Glutamatergic neuron (in vitro differentiated cells): ENCODE measurements around the gene MED9. TPM values are rescaled to one million over a fixed set of nuclear protein-coding genes. Genes with fewer than 3 reads are reported as not detected.

Experiments used
- DNase-seq: peaks from one replicate; pipeline ENCODE4 v3.0.0; 2022
- H3K27ac Mint-ChIP-seq: one replicate; pipeline ENCODE4 v1.8.0; 2020; ENCODE audit warnings: mild to moderate bottlenecking, mixed read lengths, inconsistent platforms; ENCODE audit not compliant: unreplicated experiment
- H3K27me3 Mint-ChIP-seq: one replicate; pipeline ENCODE4 v1.8.0; 2020; ENCODE audit warnings: mild to moderate bottlenecking, moderate library complexity, mixed read lengths, inconsistent platforms; ENCODE audit not compliant: unreplicated experiment
- H3K36me3 Mint-ChIP-seq: one replicate; pipeline ENCODE4 v1.8.0; 2020; ENCODE audit warnings: mild to moderate bottlenecking, mixed read lengths, inconsistent platforms; ENCODE audit not compliant: unreplicated experiment
- H3K4me1 Mint-ChIP-seq: one replicate; pipeline ENCODE4 v1.8.0; 2020; ENCODE audit warnings: mild to moderate bottlenecking, low read depth, mixed read lengths, inconsistent platforms; ENCODE audit not compliant: unreplicated experiment
- H3K4me3 Mint-ChIP-seq: one replicate; pipeline ENCODE4 v1.8.0; 2020; ENCODE audit warnings: mild to moderate bottlenecking, mixed read lengths, inconsistent platforms; ENCODE audit not compliant: unreplicated experiment
- H3K9me3 Mint-ChIP-seq: one replicate; pipeline ENCODE4 v1.8.0; 2020; ENCODE audit warnings: mild to moderate bottlenecking, moderate library complexity, mixed read lengths, inconsistent platforms; ENCODE audit not compliant: unreplicated experiment
- CTCF ChIP-seq: fragments of 200-600 bp; sonication (generic); IDR thresholded peaks from one replicate; pipeline ENCODE4 v1.5.0; 2021; ENCODE audit not compliant: partially characterized antibody, unreplicated experiment
- total RNA-seq: library from RNA; stranded (reverse); fragmentation: NEBNext Ultra II Directional; extraction: Animal tissue kit (Norgen Biotek cat#: 25700); gene quantifications from one replicate; pipeline ENCODE4 v1.2.1, GENCODE V29; 2021; ENCODE audit not compliant: unreplicated experiment

MED9 gene
- total RNA-seq, 1 donor from 2014 or later: 23.2 TPM

GRCh38 chr17:17494870-17495535, 18.2 kb downstream of the MED9 start:
- H3K9me3 Mint-ChIP-seq: peaks cover 36% of the 10 kb centered on the region
- peak; percentile 70 for DNase-seq
- H3K4me3 Mint-ChIP-seq: peak overlapping the region; percentile 100
- peak; percentile 18 for TF ChIP-seq CTCF
- peak overlapping the region; percentile 100 for H3K27ac Mint-ChIP-seq
- peaks cover 4% of the 10 kb centered on the region for H3K36me3 Mint-ChIP-seq
- peaks cover 42% of the 10 kb centered on the region for H3K4me1 Mint-ChIP-seq
- H3K27me3 Mint-ChIP-seq: peaks cover 40% of the 10 kb centered on the region

- Mint-ChIP-seq H3K36me3 (peaks cover 4% of the 10 kb centered on the region), H3K27me3 (peaks cover 40% of the 10 kb centered on the region), H3K4me3 (peak overlapping the region; percentile 100), H3K9me3 (peaks cover 39% of the 10 kb centered on the region), H3K4me1 (peaks cover 38% of the 10 kb centered on the region), H3K27ac (peak overlapping the region; percentile 100)
- no peak for TF ChIP-seq CTCF
- no peak for DNase-seq
Observed at GRCh38 chr17:17495536-17496188, 18.9 kb downstream of the MED9 start.

GRCh38 chr17:17496189-17497064, 19.6 kb downstream of the MED9 start, which contains the start of gene RASD1:
RASD1 (minus strand) TSS chr17:17496395; CDS start chr17:17496181, 214 bp downstream.
- TF ChIP-seq CTCF: peak; percentile 98
- H3K9me3 Mint-ChIP-seq: peaks cover 33% of the 10 kb centered on the region
- H3K27me3 Mint-ChIP-seq: peaks cover 34% of the 10 kb centered on the region
- H3K36me3 Mint-ChIP-seq: peaks cover 4% of the 10 kb centered on the region
- peaks cover 32% of the 10 kb centered on the region for H3K4me1 Mint-ChIP-seq
- peak within 1 kb of the TSS; percentile 100 for H3K27ac Mint-ChIP-seq
- peak; percentile 95 for DNase-seq
- H3K4me3 Mint-ChIP-seq: peak within 1 kb of the TSS; percentile 100

- Mint-ChIP-seq H3K27me3 (peaks cover 28% of the 10 kb centered on the region), H3K9me3 (peaks cover 25% of the 10 kb centered on the region)
- TF ChIP-seq CTCF: peak; percentile 26
Observed at GRCh38 chr17:17497065-17497844, 20.5 kb downstream of the MED9 start.

More at GRCh38 chr17:17497065-17497844, 20.5 kb downstream of the MED9 start:
- DNase-seq: no peak
- peak overlapping the region; percentile 54 for H3K27ac Mint-ChIP-seq
- peaks cover 4% of the 10 kb centered on the region for H3K36me3 Mint-ChIP-seq
- H3K4me3 Mint-ChIP-seq: peak overlapping the region; percentile 41
- peaks cover 25% of the 10 kb centered on the region for H3K4me1 Mint-ChIP-seq
